Stomach (tissue), 4 donors: Measurements from ENCODE around the gene EPS8L2.

Experiments used
- CTCF ChIP-seq, 7 experiments: fragments of 450-650 bp in 4 of 7; fragments of 200-600 bp in 3 of 7; sonication (generic) in 3 of 7; IDR thresholded peaks; one replicate each; pipeline ENCODE4 v1.5.1; 2016 to 2019; ENCODE audit warnings: antibody characterized with exemption in 7 of 7, control low read depth in 2 of 7, mild to moderate bottlenecking in 1 of 7
- POLR2A ChIP-seq, 4 donors: fragments of 450-650 bp; IDR thresholded peaks; one replicate each; pipeline ENCODE4 v1.6.1; 2016; ENCODE audit warnings: antibody characterized with exemption in 4 of 4, control low read depth in 2 of 4, mild to moderate bottlenecking in 1 of 4, moderate library complexity in 1 of 4

DNA sequence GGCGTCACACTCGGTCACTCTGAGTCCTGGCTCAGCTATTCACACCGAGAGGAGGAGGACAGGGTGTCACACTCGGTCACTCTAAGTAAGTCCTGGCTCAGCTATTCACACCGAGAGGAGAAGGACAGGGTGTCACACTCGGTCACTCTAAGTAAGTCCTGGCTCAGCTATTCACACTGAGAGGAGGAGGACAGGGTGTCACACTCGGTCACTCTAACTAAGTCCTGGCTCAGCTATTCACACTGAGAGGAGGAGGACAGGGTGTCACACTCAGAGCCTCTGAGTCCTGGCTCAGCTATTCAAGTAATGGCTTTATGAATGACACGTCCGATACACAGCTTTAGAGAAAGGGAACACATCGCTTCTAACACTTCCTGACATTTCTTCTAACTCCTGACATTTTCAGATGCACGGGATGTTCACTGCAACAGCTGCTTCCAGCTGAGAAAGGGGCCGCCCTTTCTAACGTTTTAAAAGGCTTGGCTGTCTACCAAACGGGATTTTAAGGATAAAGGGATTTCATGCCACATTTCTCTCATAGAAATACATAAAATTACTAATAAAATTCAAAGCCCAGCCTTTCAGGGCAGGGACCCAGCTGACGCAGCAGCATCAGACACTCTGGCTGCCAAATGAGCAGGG, 40.8 kb upstream of the EPS8L2 start:
- TF ChIP-seq POLR2A (IDR thresholded peaks at IDR 0.05) (no peak), CTCF (IDR thresholded peaks at IDR 0.05) (no peak)
